Measurements from ENCODE around the gene KCNH2. TPM values are rescaled to one million over a fixed set of nuclear protein-coding genes. Genes with fewer than 3 reads are reported as not detected.
A peak's percentile ranks its signal among the peaks of the same experiment; 100 is the strongest.

The KCNH2 gene
- total and polyA plus RNA-seq, 2 of the 13 experiments (the other 11 are each of a cell fraction or from before 2014, with no cell fraction given) = 0.09 to 0.11 TPM

DNA sequence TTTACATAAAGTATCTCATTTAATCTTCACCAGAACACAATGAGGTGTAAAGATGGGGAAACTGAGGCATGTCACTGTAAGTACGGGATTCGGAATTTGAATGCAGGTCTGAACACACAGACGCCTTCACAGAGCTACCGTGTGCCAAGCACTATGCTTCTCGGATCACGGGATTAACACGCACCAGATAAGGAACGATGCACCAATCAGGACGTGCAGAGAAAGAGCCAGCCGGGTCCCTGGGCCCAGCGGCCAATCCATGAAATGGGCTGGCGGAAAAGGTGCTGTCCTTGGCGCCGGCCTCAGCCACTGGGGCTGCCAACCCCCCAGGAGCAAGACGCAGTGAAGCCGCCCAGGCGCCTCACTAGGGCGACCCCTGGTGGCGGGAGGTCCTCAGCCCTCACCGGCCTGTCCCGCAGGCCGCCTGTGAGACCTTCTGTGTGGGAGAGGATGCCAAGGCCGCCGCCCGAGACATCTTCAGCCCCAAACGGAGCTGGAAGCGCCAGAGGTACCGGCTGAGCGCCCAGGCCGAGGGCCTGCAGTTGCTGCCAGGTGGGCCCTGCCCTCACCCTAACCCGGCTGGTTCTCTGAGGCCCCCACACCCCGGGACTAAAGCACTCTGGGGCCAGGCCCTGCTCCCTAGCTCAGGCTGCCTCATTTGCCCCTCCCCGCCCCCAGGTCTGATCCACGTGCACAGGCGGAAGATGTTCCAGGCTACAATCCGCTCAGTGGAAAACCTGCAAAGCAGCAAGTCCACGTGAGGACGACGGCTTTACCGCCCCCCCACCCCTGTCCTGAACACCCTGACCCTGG lies 30.6 kb upstream of the KCNH2 start (continued):
- TF ChIP-seq ZNF260 (CRISPR knock-in tag; IDR thresholded peaks at IDR 0.05; ENCODE audit: borderline replicate concordance, low read depth) (no peak), ZNF24 (IDR thresholded peaks at IDR 0.05) (no peak), TARDBP (CRISPR knock-in tag; IDR thresholded peaks at IDR 0.05) (peak; percentile 72; the same call in 1 of the 2 replicates), ZNF747 (CRISPR knock-in tag; IDR thresholded peaks at IDR 0.05; ENCODE audit: borderline replicate concordance) (no peak; the same call in 1 of the 2 replicates), SCMH1 (CRISPR knock-in tag; IDR thresholded peaks at IDR 0.05; ENCODE audit: borderline replicate concordance) (no peak), ZNF510 (CRISPR knock-in tag; IDR thresholded peaks at IDR 0.05; ENCODE audit: low read depth) (peak; percentile 71; the same call in 1 of the 2 replicates), FOXA1 (IDR thresholded peaks at IDR 0.05) (no peak), FOXA1 (CRISPR knock-in tag; IDR thresholded peaks at IDR 0.05) (no peak), HHEX (CRISPR knock-in tag; IDR thresholded peaks at IDR 0.05) (no peak), ZNF274 (CRISPR knock-in tag; IDR thresholded peaks at IDR 0.05) (no peak; the same call in 1 of the 2 replicates), ZNF317 (CRISPR knock-in tag; IDR thresholded peaks at IDR 0.05) (no peak), ZNF10 (CRISPR knock-in tag; IDR thresholded peaks at IDR 0.05; ENCODE audit: borderline replicate concordance, low read depth) (no peak), GATAD1 (CRISPR knock-in tag; IDR thresholded peaks at IDR 0.05) (peak; percentile 78), ZNF224 (CRISPR knock-in tag; IDR thresholded peaks at IDR 0.05) (peak; percentile 49; the same call in 1 of the 2 replicates), SMYD3 (CRISPR knock-in tag; IDR thresholded peaks at IDR 0.05) (0 out of 2 replicates have a peak, but pooled peaks have one; percentile 54), ZNF660 (CRISPR knock-in tag; IDR thresholded peaks at IDR 0.05; ENCODE audit: borderline replicate concordance, low read depth) (no peak), SNAPC2 (CRISPR knock-in tag; IDR thresholded peaks at IDR 0.05) (no peak; the same call in 1 of the 2 replicates), ZNF709 (CRISPR knock-in tag; IDR thresholded peaks at IDR 0.05) (no peak), ZNF430 (CRISPR knock-in tag; IDR thresholded peaks at IDR 0.05) (no peak)
- TF ChIP-seq, protein P1, sequence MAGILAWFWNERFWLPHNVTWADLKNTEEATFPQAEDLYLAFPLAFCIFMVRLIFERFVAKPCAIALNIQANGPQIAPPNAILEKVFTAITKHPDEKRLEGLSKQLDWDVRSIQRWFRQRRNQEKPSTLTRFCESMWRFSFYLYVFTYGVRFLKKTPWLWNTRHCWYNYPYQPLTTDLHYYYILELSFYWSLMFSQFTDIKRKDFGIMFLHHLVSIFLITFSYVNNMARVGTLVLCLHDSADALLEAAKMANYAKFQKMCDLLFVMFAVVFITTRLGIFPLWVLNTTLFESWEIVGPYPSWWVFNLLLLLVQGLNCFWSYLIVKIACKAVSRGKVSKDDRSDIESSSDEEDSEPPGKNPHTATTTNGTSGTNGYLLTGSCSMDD (CRISPR knock-in tag; IDR thresholded peaks at IDR 0.05) = no peak
- TF ChIP-seq, protein P2, sequence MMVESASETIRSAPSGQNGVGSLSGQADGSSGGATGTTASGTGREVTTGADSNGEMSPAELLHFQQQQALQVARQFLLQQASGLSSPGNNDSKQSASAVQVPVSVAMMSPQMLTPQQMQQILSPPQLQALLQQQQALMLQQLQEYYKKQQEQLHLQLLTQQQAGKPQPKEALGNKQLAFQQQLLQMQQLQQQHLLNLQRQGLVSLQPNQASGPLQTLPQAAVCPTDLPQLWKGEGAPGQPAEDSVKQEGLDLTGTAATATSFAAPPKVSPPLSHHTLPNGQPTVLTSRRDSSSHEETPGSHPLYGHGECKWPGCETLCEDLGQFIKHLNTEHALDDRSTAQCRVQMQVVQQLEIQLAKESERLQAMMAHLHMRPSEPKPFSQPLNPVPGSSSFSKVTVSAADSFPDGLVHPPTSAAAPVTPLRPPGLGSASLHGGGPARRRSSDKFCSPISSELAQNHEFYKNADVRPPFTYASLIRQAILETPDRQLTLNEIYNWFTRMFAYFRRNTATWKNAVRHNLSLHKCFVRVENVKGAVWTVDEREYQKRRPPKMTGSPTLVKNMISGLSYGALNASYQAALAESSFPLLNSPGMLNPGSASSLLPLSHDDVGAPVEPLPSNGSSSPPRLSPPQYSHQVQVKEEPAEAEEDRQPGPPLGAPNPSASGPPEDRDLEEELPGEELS (CRISPR knock-in tag; IDR thresholded peaks at IDR 0.05) = no peak
- TF ChIP-seq, protein P3, sequence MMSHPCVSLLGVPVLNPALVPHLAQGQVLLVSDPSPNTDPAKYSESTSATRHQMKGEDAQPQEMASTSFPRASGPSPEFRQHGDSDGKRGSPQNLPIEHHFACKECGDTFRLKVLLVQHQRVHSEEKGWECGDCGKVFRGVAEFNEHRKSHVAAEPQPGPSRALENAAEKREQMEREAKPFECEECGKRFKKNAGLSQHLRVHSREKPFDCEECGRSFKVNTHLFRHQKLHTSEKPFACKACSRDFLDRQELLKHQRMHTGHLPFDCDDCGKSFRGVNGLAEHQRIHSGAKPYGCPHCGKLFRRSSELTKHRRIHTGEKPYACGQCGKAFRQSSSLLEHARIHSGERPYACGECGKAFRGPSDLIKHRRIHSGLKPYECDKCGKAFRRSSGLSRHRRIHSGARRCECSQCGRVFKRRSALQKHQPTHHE (CRISPR knock-in tag; IDR thresholded peaks at IDR 0.05; ENCODE audit: borderline replicate concordance) = no peak
- TF ChIP-seq, protein P4, sequence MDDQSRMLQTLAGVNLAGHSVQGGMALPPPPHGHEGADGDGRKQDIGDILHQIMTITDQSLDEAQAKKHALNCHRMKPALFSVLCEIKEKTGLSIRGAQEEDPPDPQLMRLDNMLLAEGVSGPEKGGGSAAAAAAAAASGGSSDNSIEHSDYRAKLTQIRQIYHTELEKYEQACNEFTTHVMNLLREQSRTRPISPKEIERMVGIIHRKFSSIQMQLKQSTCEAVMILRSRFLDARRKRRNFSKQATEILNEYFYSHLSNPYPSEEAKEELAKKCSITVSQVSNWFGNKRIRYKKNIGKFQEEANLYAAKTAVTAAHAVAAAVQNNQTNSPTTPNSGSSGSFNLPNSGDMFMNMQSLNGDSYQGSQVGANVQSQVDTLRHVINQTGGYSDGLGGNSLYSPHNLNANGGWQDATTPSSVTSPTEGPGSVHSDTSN (CRISPR knock-in tag; IDR thresholded peaks at IDR 0.05; ENCODE audit: borderline replicate concordance) = no peak
- TF ChIP-seq, protein P5, sequence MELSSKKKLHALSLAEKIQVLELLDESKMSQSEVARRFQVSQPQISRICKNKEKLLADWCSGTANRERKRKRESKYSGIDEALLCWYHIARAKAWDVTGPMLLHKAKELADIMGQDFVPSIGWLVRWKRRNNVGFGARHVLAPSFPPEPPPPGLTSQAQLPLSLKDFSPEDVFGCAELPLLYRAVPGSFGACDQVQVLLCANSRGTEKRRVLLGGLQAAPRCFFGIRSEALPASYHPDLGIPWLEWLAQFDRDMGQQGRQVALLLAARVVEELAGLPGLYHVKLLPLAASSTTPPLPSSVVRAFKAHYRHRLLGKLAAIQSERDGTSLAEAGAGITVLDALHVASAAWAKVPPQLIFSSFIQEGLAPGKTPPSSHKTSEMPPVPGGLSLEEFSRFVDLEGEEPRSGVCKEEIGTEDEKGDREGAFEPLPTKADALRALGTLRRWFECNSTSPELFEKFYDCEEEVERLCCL (CRISPR knock-in tag; IDR thresholded peaks at IDR 0.05; ENCODE audit: borderline replicate concordance) = no peak

All from HepG2 (cell line).